Skeletal muscle cell (primary cell): ENCODE data around the gene THADA.
A peak's percentile ranks its signal among the peaks of the same experiment; 100 is the strongest.
"Not testable (repeated sequence)": the region's sequence is repeated elsewhere in the genome, so short reads cannot be mapped to it uniquely, and the experiment has no call there.

Experiments used
- DNase-seq: peaks from one replicate; pipeline ENCODE4 v3.0.0-alpha.2; 2010; ENCODE audit warnings: low read depth
- H3K4me3 ChIP-seq: 2 replicates; pipeline ENCODE4 v1.5.1; 2011; ENCODE audit warnings: low read depth, mild to moderate bottlenecking, control low read depth, low read length, moderate library complexity

The THADA gene

GRCh38 chr2:43302182-43302960, 293.5 kb downstream of the THADA start:
- no peak for DNase-seq
- H3K4me3 ChIP-seq: no peak overlapping the region

- no peak for DNase-seq
- no peak overlapping the region for H3K4me3 ChIP-seq
These were observed 294.9 kb downstream of the THADA start for GRCh38 chr2:43300781-43301583.

- DNase-seq: no peak
- H3K4me3 ChIP-seq: no peak overlapping the region
These were observed 295.6 kb downstream of the THADA start for GRCh38 chr2:43300222-43300621.

- no peak overlapping the region for H3K4me3 ChIP-seq
- no peak for DNase-seq
These were observed 297.3 kb downstream of the THADA start for GRCh38 chr2:43298500-43298899.

- DNase-seq, H3K4me3 ChIP-seq: not testable (repeated sequence)
These were observed 298.1 kb downstream of the THADA start for GRCh38 chr2:43297740-43298139.

GRCh38 chr2:43294973-43295603, 300.8 kb downstream of the THADA start:
- no peak for DNase-seq
- no peak overlapping the region for H3K4me3 ChIP-seq

- no peak overlapping the region for H3K4me3 ChIP-seq
- peak; percentile 99 for DNase-seq
These were observed 301.8 kb downstream of the THADA start for GRCh38 chr2:43293744-43294695.

- no peak overlapping the region for H3K4me3 ChIP-seq
- no peak for DNase-seq
These were observed 302.7 kb downstream of the THADA start for GRCh38 chr2:43292851-43293743.

GRCh38 chr2:43292297-43292696, 303.5 kb downstream of the THADA start:
- H3K4me3 ChIP-seq: no peak overlapping the region

GRCh38 chr2:43289331-43289730, 306.5 kb downstream of the THADA start:
- DNase-seq: no peak
- H3K4me3 ChIP-seq: no peak overlapping the region

More at GRCh38 chr2:43292297-43292696, 303.5 kb downstream of the THADA start:
- DNase-seq: no peak

GRCh38 chr2:43288417-43289305, 307.2 kb downstream of the THADA start:
- DNase-seq: no peak
- no peak overlapping the region for H3K4me3 ChIP-seq

GRCh38 chr2:43285987-43286386, 309.9 kb downstream of the THADA start:
- no peak for DNase-seq
- no peak overlapping the region for H3K4me3 ChIP-seq

GRCh38 chr2:43284967-43285366, 310.9 kb downstream of the THADA start:
- no peak for DNase-seq
- no peak overlapping the region for H3K4me3 ChIP-seq

- H3K4me3 ChIP-seq, DNase-seq: not testable (repeated sequence)
These were observed 311.5 kb downstream of the THADA start for GRCh38 chr2:43284347-43284746.

- DNase-seq: no peak
- no peak overlapping the region for H3K4me3 ChIP-seq
These were observed 314.8 kb downstream of the THADA start for GRCh38 chr2:43280994-43281393.

GRCh38 chr2:43279317-43279840, 316.5 kb downstream of the THADA start:
- no peak for DNase-seq
- no peak overlapping the region for H3K4me3 ChIP-seq

- no peak overlapping the region for H3K4me3 ChIP-seq
- no peak for DNase-seq
These were observed 317.1 kb downstream of the THADA start for GRCh38 chr2:43278564-43279220.
